Renal pelvis (tissue), 4 donors: Measurements from ENCODE around the gene RTRAF. TPM values are rescaled to one million over a fixed set of nuclear protein-coding genes. Genes with fewer than 3 reads are reported as not detected.

Source experiments
- DNase-seq: peaks from one replicate; pipeline ENCODE4 v3.0.0-alpha.2; 2013
- polyA plus RNA-seq, 3 donors: library from polyadenylated mRNA; unstranded; fragments of 120-200 nt; gene quantifications; one replicate each; pipeline ENCODE4 v1.2.1, GENCODE V29; 2013; ENCODE audit not compliant: insufficient read length in 3 of 3

RTRAF gene
- polyA plus RNA-seq, 3 donors: 231 to 290 (median 246) TPM

DNA sequence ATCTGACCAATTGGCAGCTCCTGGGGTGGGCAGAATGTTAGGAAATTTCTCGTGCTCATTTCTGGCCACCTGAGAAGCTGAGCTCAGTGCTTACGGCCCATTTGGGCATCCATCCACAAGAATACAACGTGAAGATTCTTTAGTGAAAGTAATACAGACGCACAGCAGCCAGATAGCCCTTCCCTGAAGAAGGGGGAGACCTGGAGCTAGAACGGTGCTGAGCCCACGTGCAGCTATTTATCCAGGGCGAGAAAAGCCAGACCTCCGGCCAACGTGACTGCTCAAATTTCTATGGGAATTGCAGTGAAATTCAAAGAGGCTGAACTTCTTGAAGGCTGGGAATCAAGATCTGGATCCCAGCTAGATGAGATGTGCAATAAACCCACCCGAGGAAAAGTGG, 58.8 kb downstream of the RTRAF start:
- DNase-seq: no peak

- no peak for DNase-seq
Measured at GRCh38 chr14:52048641-52049204, 59.4 kb downstream of the RTRAF start.

DNA sequence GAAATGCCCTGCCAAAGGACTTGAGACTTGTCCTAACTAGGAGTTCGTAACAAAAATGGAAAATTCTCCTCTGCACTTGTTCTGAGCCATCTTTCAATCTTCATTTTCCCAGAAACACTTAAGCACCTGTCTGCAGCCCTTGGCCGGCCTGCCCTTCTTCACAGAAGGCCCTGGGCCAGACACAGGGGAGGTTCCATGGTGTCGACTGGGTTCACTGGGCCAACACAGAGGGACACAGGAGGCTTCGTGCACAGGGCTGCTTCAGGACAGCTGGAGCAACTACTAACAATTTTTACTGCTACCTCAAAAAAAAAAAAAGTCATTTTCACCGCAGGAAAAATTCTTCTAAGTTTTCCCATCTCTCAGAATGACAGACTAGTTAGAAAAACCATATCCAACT, 59.9 kb downstream of the RTRAF start:
- no peak for DNase-seq

- no peak for DNase-seq
Measured at GRCh38 chr14:52049721-52050588, 60.6 kb downstream of the RTRAF start.

GRCh38 chr14:52051251-52051650, 61.9 kb downstream of the RTRAF start:
- no peak for DNase-seq

- DNase-seq: no peak
Measured at GRCh38 chr14:52051871-52052270, 62.5 kb downstream of the RTRAF start.

DNA sequence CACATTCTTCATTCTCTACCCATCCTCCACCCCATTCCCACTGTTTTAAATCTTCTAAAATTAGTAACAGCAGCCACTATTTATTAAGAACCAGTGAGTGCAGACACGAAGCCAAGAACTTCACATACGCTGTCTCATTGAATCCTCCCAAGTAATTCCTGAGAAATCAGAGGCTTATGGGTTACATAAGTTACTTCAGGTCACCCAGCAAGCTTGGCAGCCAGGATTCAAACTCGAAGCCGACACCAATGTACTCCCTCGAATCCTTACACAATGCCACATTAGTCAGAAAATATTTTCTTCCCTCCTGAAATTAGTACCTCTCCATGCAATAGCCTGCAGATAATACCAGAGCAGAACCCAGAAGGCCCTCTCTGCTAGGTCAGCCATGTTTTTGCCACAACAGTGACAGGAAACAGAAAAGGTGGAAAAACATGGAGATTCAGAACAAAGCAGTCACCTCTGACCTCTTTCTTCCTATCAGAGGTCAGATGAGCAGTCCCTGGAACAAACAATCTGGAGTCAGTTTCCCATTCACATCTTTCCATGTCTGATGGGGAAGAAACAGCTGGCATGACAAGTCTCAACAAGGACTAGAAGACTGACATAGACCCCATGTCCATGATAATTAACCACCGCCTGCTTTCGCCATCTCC, 63.1 kb downstream of the RTRAF start:
- DNase-seq: no peak

GRCh38 chr14:52053044-52053443, 63.7 kb downstream of the RTRAF start:
- no peak for DNase-seq

- no peak for DNase-seq
Measured at GRCh38 chr14:52054678-52055077, 65.3 kb downstream of the RTRAF start.

DNA sequence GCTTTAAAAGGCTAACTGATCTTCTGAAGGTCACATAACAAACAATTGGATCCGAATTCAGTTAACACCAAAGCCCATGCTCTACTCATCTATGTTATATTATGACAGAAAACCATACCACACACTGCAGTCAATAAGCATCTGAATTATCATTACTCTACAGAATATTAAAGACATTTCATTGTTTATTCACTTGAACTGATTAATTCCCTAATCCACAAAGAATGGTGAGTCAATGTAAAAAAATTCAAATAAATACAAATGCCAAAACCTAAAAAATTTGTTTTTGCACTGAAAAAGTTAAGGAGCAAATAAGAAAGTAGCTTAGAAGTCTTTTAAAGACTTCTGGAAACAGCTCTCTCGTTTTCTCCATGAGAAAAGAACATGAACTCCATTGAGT, 65.8 kb downstream of the RTRAF start:
- no peak for DNase-seq

DNA sequence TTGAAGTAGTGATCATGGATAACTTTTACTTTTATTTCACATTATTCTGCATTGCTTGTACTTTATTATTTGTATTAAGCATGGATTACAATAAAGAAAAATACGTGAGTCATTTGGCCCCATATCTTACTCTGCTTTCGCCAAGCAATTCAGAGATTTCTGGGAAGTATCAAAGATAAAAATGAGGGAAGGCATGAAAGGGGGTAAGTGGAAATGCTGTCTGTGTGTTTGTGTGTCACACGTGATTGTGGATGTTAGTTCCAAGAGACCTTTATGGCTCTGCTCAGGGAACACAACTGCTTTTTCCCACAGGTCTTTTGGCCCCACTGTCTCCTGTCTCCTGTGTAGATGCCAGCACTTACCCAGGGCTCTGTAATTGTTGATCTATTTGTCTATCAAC, 69.0 kb downstream of the RTRAF start:
- DNase-seq: no peak

GRCh38 chr14:52059649-52060048, 70.3 kb downstream of the RTRAF start:
- no peak for DNase-seq

DNA sequence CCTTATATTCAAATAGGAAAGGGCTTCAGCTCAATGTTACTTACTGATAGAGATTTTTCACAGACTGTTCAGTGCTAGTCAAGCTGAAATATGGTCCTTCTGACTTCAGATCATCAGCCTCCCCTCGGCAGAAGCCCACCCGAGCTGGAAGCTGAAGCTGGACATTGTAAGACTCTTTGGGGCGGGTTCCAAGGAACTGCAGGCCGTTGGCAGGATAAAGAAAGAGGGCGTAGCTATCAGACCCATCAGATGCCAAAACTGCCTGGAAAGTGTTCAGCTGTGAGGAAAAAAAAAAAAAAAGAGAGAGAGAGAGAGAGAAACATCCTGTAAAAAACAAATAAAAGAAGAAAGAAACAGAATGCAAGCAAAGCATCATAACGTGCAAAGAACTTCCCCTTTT, 70.7 kb downstream of the RTRAF start:
- no peak for DNase-seq

Other genes with a start within 250 kb of the RTRAF start
- 10 to 100 TPM; 56.4 to 67.4 (median 58.2) TPM for gene GNG2, start 128.9 kb upstream of the RTRAF start, polyA plus RNA-seq
- 100 to 1,000 TPM in 1 of 3 donors, 10 to 100 TPM in 2; 91.7 to 102 (median 97.7) TPM for gene NID2, start 79.5 kb downstream of the RTRAF start, polyA plus RNA-seq